ENCODE results near the gene FFAR2.
"Not testable (repeated sequence)": the region's sequence is repeated elsewhere in the genome, so short reads cannot be mapped to it uniquely, and the experiment has no call there.

FFAR2 gene

DNA sequence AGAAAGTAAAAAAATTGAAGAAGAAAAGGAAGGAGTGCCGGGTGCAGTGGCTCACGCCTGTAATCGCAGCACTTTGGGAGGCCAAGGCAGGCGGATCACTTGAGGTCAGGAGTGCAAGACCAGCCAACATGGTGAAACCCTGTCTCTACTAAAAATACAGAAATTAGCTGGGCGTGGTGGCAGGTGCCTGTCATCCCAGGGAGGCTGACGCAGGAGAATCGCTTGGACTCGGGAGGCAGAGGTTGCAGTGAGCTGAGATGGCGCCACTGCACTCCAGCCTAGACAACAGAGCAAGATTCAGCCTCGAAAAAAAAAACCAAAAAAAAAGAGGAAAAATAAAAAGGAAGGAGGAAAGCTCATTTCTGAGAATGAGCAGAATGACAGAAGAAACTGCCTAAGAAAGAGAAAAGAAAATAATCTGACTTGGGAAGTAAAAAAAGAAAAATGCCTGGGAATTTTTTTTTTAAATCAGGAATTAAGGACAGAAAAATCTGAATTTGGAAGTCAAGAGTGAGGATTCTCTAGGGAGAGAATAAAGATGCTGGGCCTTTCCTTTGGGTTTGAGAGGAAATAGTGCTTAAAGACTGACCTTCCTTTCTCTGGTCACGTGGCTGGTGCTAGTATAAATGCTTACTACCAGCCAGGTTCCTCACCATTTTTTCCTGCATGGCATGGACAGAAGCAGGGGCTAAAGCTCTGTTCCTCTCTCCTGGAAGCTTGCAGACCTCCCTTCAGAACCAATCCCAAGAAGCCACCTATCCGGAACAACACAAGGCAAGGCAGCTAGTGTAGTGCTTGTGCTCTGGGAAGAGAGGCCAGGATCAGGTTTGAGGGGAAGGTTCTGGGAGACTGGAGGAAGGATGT lies at the start of gene FFAR2:
TSS of gene FFAR2 (plus strand) at position 652 of the 864 bp plus-strand sequence. CDS start 1,458 bp downstream, outside the sequence.
- DNase-seq (ENCODE audit: low read depth, low spot score), result no peak

DNA sequence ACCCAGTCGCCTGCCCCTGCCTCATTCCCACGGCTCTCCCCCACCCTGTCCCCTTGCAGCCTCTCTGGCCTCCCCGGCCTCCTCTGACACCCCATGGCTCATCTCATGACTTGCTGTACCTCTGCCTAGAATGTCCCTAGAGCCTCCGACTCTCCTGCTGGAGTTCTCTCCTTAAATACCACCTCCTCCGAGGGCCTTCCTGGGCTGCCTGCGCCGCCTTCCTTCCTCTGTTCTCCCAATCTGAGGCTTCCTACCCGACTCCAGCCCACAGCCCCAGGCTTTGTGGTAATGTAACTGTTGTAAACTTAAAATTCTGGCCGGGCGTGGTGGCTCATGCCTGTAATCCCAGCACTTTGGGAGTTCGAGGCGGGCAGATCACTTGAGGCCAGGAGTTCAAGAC lies 49.5 kb upstream of the FFAR2 start:
- DNase-seq (ENCODE audit: low read depth, low spot score), result no peak

DNA sequence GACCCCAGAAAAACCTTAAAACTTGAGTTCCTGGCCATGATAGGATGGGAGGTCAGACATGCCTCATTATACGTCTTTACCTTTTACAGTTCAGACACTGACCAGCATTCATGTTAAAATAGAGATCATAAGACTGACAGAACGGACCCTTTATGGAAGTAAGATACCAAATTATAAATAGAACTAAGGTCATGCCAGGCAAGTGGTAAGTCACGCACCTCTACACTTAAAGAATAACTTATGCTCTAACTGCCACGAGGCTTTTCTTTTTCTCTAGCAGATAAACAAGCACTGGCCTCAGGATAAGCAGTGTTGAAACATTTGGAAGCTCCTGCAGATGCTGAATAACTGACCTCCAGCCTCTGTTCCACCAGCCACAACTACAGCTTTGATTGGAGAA lies 48.8 kb upstream of the FFAR2 start:
- no peak for DNase-seq (ENCODE audit: low read depth, low spot score)

DNA sequence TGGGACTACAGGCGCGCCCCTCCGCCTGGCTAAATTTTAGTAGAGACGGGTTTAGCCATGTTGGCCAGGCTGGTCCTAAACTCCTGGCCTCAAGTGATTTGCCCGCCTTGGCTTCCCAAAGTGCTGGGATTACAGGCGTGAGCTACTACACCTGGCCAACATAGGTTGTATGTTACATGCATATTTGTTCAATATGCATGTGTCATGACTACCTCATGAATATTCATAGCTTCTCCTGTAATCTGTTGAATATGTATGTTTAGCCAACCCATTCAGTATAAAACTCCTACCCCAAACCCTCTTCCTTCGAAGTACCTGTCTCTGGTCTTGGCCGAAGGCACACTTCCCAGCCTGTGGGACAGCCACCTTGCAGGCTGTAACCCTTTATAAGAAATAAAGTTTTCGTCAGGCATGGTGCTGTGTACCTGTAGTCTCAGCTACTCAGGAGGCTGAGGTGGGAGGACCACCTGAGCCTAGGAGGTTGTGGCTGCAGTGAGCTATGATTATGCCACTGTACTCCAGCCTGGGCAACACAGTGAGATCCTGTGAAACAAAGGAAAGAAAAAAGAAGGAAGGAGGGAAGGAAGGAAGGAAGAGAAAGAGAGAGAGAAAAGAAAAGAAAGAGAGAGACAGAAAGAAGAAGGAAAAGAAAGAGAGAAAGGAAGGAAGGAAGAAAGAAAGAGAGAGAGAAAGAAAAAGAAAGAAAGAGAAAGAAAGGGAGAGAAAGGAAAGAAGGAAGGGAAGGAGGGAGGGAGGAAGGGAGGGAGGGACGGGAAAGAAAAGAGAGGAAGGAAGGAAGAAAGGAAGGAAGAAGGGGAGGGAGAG lies 47.9 kb upstream of the FFAR2 start:
- no peak for DNase-seq (ENCODE audit: low read depth, low spot score)

DNA sequence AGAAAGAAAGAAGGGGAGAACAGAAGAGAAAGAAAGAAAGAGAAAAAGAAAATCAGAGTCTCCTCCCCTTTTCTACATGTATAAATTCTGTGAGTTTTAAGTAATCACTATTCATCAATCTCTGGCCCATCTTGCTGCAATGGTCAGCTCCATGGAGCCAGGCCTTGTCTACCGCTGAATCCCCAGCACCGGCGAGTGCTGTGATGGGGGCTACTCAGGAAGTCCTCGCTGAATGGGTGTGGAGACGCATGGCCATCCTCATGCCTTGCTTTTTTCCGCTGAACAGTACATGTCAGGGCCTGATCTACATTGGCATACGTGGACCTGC lies 47.3 kb upstream of the FFAR2 start:
- no peak for DNase-seq (ENCODE audit: low read depth, low spot score)

DNA sequence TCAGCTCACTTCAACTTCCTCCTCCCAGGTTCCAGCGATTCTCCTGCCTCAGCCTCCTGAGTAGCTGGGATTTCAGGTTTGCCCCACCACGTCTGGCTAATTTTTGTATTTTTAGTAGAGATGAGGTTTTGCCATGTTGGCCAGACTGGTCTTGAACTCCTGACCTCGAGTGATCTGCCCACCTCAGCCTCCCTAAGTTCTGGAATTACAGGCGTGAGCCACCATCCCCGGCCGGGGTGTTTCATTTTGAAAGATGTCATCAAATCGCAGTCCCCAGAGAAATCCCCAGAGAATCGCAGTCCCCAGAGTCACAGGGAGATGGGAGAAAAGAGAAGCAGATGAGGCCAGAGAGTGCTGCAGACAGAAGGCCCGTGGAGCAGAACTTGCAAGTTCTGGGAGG lies 46.6 kb upstream of the FFAR2 start:
- not testable (repeated sequence) for DNase-seq (ENCODE audit: low read depth, low spot score)

DNA sequence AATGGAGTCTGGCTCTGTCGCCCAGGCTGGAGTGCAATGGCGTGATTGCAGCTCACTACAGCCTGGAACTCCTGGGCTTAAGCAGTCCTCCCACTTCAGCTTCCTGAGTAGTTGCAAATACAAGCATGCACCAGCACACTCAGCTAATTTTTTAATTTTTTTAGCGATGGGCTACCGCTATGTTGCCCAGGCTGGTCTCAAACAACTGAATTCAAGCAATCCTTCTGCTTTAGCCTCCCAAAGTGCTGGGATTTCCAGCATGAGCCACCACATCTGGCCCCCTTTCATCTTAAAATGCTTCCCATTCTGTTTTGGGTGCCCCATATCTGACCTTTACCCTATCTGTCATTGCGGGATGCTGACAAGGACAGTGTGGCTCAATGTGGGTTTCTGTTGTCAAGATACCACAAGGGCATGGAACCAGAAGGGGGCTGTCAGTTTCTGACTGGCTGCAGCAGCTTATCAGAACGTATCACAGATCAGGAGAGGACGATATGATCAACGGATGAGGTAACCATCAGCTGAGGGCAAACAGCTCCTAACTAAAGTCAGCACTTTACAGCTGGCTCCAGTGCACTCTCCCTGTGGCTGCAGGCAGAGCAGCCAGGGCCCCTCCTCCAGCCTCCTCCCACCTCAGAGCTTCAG lies 44.8 kb upstream of the FFAR2 start:
- DNase-seq (ENCODE audit: low read depth, low spot score), result no peak

DNA sequence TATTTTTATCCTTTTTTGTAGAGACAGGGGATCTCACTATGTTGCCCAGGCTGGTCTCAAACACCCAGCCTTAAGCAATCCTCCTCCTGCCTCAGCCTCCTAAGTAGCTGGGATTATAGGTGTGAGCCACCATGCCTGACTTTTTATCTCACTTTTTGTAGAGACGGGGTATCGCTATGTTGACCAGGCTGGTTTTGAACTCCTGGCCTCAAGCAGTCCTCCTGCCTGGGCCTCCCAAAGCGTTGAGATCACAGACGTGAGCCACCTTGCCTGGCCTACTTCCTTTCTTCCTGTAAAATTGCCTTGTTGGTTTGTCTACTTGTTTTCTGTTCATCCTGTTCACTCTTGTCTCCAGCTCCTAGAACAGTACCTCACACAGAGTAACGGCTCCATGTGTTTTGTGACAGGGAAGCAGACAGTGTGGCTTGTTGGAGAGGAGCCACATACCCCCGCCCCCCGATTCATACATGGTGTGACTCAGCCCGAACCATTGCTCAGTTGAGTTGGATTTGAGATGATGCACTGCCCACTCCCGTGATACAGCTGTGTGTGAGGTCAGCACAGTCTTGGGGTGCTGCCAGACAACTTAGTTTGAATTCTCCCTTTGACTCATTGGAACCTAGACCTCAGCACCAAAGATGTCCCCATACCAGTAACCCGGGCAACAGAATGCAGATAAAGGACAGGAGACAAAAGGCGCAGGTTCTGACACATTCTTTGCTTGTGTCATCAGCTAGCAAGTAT lies 43.0 kb upstream of the FFAR2 start:
- no peak for DNase-seq (ENCODE audit: low read depth, low spot score)

DNA sequence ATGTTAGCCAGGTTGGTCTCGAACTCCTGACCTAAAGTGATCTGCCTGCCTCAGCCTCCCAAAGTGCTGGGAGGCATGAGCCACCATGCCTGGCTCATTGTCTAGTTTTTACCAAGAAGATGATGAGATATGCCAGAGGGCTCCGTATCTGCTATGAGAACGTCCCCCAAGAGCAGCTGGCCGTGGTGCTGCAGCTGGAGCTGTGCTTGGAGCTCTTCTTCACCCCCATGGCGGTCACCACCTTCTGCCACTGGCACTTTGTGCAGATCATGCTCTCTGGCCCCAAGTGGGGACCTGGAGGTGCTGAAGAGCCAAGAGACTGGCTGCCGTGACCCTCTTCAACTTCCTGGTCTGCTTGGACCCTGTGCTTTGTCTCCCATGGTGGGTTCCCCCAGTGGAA lies 40.4 kb upstream of the FFAR2 start:
- no peak for DNase-seq (ENCODE audit: low read depth, low spot score)

DNA sequence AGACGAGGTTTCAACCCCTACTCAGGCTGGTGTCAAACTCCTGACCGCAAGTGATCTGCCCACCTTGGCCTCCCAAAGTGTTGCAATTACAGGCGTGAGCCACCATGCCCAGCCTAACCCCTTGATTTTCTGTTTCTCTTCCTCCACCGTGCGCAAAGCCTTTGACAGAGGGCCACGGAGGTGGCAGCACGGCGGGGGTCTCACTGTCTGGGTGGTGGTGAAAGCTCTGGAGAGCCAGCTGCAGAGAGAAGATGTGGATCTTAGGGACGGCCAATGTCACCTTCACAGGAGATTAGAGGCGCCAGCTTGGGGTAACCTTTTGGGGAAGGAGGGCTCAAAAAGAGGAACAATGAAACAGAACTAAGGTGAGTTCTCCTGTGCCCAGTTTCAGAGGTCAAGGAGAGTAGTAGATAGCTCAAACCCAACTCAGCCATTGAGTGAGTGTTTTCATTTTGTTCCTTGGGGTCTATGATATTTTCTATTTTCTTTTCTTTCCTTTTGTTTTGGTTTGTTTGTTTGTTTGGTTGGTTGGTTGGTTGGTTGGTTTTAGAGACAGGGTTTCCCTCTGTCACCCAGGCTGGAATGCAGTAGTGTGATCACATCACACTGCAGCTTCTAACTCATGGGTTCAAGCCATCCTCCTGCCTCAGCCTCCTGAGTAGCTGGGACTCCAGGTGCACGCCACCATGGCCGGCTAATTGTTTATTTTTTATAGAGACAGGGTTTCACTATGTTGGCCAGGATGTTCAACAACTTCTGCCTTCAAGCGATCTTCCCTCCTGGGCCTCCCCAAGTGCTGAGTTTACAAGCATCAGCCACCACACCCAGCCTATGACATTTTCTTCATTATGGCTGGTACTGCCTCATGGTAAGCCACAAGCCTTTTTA lies 39.5 kb upstream of the FFAR2 start:
- no peak for DNase-seq (ENCODE audit: low read depth, low spot score)

DNA sequence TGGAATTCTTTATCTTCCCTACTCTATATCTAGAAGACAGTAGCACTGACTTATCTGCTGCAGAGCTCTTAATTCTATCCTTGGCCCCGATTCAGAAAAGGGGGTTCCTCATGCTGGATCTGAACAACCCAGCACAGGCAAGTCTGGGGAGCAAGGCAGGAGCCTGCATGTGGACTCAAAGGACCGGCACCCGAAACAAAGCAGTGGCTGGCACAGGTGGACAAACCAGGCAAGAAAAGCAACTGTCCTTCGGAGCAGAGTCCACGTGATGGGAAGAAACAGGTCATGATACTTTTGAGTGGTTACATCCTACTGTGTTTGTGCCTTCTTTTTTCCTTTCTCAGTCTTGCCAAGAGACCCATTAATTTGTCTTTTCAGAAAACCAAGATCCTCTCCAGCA lies 38.9 kb upstream of the FFAR2 start:
- DNase-seq (ENCODE audit: low read depth, low spot score), result no peak

DNA sequence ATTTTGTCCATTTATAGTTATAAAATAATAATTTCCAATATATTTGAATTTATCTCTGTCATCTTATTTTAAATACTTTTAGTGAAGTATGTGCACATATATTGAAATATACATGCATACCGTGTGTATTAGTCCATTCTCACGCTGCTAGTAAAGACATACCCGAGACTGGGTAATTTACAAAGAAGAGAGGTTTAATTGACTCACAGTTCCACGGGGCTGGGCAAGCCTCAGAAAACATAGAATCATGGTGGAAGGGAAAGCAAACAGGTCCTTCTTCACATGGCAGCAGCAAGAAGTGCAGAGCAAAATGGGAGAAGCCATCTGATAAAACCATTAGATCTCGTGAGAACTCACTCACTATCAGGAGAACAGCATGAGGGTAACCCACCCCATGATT lies 37.6 kb upstream of the FFAR2 start:
- no peak for DNase-seq (ENCODE audit: low read depth, low spot score)

DNA sequence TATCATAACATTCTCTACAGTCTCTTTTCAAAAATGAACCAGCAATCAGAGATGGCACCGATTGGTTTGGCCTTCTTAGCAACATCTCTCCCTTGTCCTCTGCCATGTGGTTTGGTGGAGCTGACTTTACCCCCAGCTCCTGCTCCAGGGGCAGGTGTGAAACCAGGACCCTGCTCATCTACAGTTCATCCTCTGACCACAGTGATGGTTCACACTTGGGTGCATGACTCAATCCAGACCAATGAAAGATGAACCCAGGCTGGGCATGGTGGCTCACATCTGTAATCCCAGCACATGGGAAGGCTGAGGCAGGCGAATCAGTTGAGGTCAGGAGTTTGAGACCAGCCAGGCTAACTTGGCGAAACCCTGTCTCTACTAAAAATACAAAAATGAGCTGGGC lies 33.6 kb upstream of the FFAR2 start:
- no peak for DNase-seq (ENCODE audit: low read depth, low spot score)

DNA sequence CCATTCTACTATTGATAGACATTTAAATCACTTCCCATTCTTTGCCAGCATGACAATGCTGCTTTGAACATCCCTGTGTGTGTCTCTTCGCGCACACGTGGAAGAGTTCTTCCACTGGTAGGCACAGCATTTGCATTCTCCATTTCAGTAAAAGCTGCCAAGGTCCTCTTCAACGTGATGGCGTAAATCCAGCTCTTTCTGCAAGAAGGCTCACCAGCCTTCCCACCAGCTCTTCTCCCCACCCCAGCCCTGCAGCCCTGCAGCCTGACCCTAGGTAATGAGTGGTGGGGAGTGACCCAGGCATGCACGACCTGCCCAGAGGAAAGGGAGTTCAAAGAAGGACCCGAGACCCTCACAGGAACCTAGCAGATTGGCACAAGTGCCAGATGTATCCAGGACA lies 31.7 kb upstream of the FFAR2 start:
- DNase-seq (ENCODE audit: low read depth, low spot score), result no peak

DNA sequence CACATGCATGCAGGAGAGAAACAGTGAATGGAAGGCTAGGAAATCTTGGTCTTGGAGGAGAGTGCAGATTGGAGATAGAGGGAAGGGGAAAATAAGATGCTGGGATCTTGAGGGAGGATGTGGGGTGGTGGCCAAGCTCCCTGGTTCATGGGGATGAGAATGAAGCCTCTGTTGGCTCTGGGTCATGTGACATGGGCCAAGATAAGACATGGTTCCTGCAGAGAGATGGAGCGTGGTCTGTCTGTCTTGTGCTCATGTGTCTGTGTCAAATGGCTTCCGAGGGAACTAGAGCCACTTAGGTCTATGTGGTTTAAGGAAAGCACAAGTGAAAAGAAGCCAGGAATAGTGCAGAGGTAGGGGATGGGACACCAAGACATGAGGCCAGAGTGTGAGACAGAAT lies 30.8 kb upstream of the FFAR2 start:
- no peak for DNase-seq (ENCODE audit: low read depth, low spot score)

DNA sequence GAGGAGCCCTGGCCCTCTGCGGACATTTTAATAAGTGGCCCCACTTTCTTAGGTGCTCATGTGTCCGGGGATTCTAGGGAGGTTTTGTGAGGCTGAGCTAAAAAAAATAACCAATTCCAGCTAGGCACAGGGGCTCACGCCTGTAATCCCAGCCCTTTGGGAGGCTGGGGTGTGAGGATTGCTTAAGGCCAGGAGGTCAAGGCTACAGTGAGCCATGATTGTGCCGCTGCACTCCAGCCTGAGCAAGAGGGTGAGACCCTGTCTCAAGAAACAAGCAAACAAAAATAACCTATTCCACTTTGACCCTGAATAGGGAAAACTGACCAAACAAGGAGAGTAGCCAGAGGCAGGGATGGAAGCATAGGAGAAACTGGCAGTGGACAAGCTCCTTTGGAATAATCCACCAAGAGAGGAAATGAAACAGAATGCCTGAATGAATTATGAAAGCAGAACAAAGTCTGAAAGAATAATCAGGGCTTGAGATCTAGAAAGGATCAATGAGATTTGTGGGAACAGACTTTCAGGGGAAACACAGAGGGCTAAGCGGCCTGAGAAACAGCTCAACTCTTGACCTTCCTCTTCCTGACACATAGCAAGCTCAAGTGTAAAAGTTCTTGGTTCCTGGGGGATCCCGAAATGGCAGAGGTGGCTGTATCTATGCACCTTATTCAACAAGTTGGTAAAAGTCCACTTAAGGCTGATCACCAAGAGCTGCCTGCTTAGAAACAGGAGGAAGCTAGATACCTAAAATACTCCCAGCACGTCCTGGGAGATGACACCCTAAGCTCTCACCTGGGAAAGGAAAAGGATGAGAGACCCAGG lies 30.1 kb upstream of the FFAR2 start:
- no peak for DNase-seq (ENCODE audit: low read depth, low spot score)

DNA sequence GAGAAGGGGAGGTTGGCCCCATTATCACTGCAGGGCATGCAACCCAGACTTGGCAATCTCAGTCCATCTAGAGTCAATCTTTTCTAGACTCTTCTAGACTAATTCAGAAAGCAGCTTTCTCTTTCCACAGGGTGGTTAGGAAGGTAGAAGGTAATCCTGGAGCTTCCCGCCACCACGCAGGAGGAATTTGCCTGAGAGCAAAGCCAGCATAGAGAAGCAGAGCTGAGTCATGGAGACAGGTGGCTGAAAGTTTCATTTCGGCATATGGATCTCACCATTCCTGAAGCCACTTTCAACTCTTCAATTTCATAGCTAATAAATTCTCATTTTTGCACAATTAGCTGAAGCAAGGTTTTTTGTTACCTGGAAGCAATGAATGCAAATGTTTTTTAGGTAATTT lies 29.0 kb upstream of the FFAR2 start:
- no peak for DNase-seq (ENCODE audit: low read depth, low spot score)

DNA sequence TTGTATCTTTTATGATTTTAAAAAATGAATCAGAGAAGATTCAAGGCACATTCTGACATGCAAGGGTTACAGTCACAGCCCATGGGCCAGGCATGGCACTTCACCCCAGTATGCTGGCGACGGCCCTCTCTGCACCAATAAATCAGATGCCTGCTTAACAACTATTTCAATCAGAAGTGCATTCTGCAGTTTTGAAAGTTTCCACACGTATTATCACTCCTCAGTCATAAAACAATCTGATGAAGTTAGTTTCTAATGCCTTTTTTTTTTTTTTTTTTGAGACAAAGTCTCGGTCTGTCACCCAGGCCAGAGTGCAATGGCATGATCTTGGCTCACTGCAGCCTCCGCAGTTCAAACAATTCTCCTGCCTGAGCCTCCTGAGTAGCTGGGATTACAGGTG lies 28.3 kb upstream of the FFAR2 start:
- no peak for DNase-seq (ENCODE audit: low read depth, low spot score)

DNA sequence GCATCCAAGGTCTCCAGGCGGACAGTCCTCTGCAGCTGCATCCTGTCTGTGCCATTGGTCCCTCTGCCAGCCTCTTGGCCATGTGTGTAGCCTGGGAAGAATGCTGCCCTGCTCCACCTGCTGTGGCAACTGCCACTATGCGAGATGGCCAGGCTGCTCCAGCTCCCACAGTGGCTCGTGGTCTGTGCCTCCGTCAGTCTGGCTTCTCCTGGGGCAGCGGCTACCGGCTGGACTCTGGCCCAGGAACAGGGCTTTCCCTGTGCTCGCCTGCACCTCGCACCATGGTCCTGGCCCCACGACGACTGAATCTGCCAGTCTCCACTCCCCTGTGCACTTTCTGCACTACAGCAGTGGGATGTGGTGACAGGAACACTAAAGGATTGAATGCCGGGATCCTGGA lies 26.7 kb upstream of the FFAR2 start:
- DNase-seq (ENCODE audit: low read depth, low spot score), result no peak

DNA sequence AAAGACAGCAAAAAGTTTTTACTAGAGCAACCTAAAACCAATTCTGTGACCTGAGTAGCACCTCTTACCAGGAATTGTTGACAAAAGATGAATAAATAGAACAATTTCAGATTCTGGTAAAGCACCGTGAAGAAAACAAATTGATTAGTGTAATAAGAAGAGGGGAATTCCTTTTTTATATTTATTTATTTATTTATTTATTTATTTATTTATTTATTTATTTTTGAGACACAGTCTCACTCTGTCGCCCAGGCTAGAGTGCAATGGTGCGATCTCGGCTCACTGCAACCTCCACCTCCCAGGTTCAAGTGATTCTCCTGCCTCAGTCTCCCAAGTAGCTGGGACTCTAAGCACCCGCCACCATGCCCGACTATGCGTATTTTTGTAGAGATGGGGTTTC lies 24.7 kb upstream of the FFAR2 start:
- DNase-seq (ENCODE audit: low read depth, low spot score), result not testable (repeated sequence)
